ENCODE data around the gene ADRM1.

GRCh38 chr20:62288535-62289105 lies 14.2 kb upstream of the ADRM1 start:
- TF ChIP-seq, protein P1, sequence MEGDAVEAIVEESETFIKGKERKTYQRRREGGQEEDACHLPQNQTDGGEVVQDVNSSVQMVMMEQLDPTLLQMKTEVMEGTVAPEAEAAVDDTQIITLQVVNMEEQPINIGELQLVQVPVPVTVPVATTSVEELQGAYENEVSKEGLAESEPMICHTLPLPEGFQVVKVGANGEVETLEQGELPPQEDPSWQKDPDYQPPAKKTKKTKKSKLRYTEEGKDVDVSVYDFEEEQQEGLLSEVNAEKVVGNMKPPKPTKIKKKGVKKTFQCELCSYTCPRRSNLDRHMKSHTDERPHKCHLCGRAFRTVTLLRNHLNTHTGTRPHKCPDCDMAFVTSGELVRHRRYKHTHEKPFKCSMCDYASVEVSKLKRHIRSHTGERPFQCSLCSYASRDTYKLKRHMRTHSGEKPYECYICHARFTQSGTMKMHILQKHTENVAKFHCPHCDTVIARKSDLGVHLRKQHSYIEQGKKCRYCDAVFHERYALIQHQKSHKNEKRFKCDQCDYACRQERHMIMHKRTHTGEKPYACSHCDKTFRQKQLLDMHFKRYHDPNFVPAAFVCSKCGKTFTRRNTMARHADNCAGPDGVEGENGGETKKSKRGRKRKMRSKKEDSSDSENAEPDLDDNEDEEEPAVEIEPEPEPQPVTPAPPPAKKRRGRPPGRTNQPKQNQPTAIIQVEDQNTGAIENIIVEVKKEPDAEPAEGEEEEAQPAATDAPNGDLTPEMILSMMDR (conservative IDR thresholded peaks at IDR 0.05) = no peak
- no peak for TF ChIP-seq ZFX (IDR thresholded peaks at IDR 0.05)
